HL-60/S4 (cell line): Measurements from ENCODE around the gene PSEN2.

Experiments
- in situ Hi-C: fragments of 300-500 bp; cut with MboI; formaldehyde crosslinking; loops from 2 replicates; pipeline ENCODE4 v1.14.3; 2022; ENCODE audit warnings: low sequenced_read_pairs

The PSEN2 gene

DNA sequence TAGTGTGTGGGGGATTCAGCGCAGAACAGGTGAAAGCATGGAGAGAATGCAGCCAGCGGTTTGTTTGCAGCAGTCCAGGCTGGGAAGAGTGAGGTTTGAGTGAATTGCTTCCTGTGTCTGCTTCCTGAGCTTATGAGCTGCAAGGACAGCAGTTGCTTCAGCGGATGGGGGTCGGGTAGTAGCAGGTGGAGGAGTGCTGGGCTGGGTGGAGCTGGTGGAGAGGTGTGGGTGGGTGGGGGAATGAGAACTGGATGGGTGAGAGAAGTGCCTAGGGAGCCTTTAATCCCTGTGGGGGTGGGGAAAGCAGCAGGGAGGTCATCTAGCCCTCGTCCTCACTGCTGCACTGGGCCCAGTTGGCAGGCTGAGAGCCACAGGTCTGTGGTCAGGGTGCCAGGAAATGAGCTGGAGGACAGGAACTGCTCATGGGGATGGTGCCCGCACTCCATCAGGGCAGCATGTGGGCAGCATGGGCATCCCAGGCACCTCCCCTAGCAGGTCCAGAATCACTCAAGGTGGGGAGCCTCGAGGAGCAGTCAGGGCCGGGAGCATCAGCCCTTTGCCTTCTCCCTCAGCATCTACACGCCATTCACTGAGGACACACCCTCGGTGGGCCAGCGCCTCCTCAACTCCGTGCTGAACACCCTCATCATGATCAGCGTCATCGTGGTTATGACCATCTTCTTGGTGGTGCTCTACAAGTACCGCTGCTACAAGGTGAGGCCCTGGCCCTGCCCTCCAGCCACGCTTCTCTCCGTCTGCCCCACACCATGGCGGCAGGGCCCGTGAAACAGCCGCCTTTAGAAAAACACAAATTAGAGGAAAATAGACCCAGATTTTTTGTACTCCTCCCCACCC is 14.8 kb downstream of the PSEN2 start:
- in situ Hi-C loops: no loop called here

- in situ Hi-C loops: no loop called here
These were observed 15.9 kb downstream of the PSEN2 start for GRCh38 chr1:226886122-226886901.

DNA sequence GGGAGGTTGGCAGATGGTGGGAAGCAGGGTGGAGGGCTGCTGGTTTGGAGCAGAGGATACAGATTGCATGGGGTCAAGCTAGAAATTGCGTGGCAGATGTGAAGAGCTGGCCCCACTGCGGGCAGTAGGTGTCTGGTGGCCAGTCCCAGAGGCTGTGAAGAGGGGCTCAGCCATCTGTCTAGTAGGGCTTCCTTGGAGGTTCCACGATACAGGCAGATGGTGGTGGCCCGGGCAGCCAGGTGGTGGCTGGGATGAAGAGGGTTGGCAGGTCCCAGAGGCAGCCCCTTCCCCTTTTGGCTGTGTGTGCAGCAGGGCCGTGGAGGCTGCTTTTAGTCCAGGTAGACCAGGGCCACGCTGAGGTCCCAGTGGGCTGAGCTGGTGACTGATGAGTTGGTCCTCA is 16.6 kb downstream of the PSEN2 start:
- in situ Hi-C loops: no loop called here

DNA sequence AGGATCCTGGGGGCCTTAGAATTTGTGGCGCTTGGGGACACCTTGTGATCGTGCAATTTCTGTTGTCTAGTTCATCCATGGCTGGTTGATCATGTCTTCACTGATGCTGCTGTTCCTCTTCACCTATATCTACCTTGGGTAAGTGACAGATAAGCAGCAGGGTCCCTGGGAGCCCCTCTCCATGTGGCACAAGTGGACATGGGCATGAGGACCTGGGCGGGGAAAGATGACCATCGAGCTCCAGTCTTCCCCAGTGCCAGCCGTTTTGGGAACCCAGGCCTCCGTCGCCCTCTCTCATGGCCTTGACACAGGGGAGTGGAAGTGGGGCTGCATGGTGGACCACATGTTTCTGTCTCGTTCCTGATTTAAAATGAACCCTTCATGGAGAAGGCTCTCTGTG is 17.6 kb downstream of the PSEN2 start:
- in situ Hi-C loops: no loop called here

DNA sequence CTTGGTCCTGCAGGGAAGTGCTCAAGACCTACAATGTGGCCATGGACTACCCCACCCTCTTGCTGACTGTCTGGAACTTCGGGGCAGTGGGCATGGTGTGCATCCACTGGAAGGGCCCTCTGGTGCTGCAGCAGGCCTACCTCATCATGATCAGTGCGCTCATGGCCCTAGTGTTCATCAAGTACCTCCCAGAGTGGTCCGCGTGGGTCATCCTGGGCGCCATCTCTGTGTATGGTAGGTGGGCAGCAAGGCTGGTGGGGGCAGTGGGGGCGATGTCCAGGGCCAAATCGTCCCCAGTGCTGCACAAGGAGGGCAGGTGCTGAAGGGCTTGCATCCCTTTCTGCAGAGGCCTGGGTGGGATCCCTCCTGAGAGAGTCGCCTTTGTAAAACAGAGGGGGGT is 18.4 kb downstream of the PSEN2 start:
- in situ Hi-C loops: no loop called here

- in situ Hi-C loops: no loop called here
These were observed 19.4 kb downstream of the PSEN2 start for GRCh38 chr1:226889616-226890330.

DNA sequence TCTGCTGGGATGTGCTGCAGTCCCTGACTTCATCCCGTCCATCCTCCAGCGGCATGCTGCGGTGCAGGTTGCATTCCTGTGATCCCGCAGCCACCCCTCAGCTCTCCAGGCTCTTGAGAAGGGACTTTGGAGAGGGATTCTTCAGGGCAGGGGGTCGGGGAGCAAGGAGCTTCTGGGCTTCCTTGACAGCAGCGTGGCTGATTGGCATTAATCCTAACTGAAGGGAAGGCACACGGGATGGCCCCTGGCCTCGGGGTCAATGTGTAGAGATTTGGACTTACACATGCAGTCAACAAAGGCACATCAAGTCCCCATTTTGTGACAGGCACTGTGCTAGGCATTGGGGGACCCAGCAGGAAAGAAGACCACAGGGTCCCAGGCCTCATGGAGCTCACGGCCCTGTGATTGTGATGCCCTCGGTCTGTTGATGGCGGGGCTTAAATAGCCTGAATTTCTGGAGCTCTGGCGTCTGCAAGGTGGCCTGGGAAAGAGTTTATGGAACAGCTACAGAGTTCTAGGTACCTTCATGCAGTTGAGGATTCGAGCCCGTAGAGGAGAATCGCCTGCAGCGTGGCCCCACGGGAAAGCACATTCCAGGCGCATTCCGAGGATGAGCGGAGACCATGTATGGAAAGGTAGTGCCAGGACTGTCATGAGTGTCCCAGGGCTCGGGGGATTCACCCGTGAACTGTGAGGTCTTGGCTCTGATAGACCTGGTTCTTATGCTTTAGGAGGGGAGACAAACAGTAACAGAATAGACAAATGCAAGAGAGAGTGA is 20.1 kb downstream of the PSEN2 start:
- in situ Hi-C loops: no loop called here

DNA sequence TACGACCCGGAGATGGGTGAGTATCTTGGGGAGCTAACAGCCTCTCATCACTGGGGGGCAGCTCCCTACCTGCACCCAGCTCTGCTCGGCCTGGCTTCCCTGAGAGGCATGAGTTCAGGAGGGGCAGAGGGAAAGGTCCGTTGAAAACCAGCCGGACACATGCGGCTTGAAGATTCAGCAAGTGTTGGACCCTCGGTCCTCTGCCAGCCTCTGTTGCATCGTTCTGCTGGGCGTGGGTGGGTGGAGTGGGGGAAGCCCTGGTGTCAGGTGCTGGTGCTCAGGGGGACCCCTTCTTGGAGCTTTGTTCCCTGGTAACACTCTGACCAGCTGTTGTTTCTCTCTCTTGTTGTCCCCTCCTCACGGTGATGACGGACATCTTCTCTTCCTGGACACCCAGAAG is 20.9 kb downstream of the PSEN2 start:
- in situ Hi-C loops: no loop called here

- in situ Hi-C loops: no loop called here
These were observed 21.6 kb downstream of the PSEN2 start for GRCh38 chr1:226891846-226892523.

GRCh38 chr1:226892524-226892875 is 22.1 kb downstream of the PSEN2 start:
- in situ Hi-C loops: no loop called here

GRCh38 chr1:226893936-226894335 is 23.5 kb downstream of the PSEN2 start:
- in situ Hi-C loops: no loop called here

DNA sequence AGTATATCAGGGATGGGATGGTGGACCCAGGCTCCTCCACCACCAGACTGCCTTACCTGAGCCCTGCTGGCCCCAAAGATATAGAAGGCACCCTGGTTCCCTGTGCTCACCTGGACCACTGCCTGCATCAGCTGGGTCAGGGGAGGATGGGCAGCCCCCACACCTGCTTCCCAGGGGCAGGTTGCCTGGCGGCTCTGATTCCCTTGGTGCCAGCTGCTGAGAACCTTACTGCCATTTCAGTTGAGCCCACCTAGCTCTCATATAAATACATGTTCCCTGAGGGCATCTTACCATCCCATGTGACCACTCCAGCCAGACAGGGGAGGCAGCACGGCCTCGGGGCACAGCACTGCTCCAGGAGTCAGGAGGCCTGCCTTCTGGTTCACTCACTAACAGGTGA is 24.4 kb downstream of the PSEN2 start:
- in situ Hi-C loops: no loop called here

- in situ Hi-C loops: no loop called here
These were observed 25.2 kb downstream of the PSEN2 start for GRCh38 chr1:226895644-226896043.

- in situ Hi-C loops: no loop called here
These were observed 27.8 kb downstream of the PSEN2 start for GRCh38 chr1:226898246-226898645.

- in situ Hi-C loops: no loop called here
These were observed 31.0 kb downstream of the PSEN2 start for GRCh38 chr1:226901421-226901820.

- in situ Hi-C loops: no loop called here
These were observed 32.2 kb downstream of the PSEN2 start for GRCh38 chr1:226902601-226903000.

DNA sequence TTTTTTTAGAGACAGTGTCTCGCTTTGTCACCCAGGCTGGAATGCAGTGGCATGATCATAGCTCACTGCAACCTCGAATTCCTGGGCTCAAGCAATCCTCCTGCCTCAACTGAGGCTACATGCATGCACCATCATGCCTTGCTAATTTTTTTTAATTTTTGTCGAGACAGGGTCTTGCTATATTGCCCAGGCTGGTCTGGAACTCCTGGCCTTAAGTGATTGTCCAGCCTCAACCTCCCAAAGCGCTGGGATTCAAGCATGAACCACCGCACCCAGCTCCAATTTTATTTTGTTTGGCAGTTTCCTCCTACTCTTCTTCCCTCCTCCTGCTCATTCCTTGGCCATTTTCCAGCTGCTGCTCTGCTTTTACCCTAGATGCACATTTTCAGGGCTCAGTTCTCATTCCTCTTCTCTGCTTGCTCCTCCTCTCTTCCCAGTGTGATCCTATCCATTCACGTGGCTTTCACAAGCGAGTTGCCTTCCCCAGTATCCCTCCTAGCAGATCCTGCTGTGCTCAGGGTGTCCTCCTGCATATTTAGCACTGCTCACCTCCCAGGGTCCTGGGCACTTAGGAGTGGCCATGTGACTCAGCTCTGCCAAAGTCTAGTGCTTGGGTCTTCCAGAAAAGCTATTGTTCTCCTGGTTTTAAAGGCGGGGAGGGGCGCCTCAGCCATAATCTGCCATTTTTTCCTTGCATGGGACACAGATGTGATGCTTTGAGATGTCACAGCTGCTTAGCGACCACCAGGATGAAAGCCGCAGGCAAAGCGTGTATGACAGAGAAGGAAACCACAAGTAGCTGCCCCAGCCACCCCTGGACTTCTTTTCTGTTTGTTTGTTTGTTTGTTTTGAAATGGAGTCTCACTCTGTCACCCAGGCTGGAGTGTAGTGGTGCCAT is 33.7 kb downstream of the PSEN2 start:
- in situ Hi-C loops: no loop called here

GRCh38 chr1:226904772-226905171 is 34.4 kb downstream of the PSEN2 start:
- in situ Hi-C loops: no loop called here

GRCh38 chr1:226908419-226908818 is 38.0 kb downstream of the PSEN2 start:
- in situ Hi-C loops: no loop called here
